Osteocyte (in vitro differentiated cells): ENCODE results near the gene TTBK2. TPM values are rescaled to one million over a fixed set of nuclear protein-coding genes. Genes with fewer than 3 reads are reported as not detected.

ENCODE experiments used
- DNase-seq: peaks from one replicate; pipeline ENCODE4 v3.0.0; 2021; ENCODE audit warnings: mixed read lengths; ENCODE audit not compliant: unreplicated experiment; ENCODE audit errors: extremely low spot score
- H3K27ac Mint-ChIP-seq: one replicate; pipeline ENCODE4 v1.8.0; 2021; ENCODE audit warnings: mild to moderate bottlenecking, mixed read lengths; ENCODE audit not compliant: unreplicated experiment
- H3K27me3 Mint-ChIP-seq: one replicate; pipeline ENCODE4 v1.8.0; 2021; ENCODE audit warnings: mixed read lengths; ENCODE audit not compliant: unreplicated experiment
- H3K36me3 Mint-ChIP-seq: one replicate; pipeline ENCODE4 v1.8.0; 2021; ENCODE audit warnings: mixed read lengths; ENCODE audit not compliant: unreplicated experiment
- H3K4me1 Mint-ChIP-seq: one replicate; pipeline ENCODE4 v1.8.0; 2021; ENCODE audit warnings: mixed read lengths; ENCODE audit not compliant: unreplicated experiment
- H3K4me3 Mint-ChIP-seq: one replicate; pipeline ENCODE4 v1.8.0; 2021; ENCODE audit warnings: mild to moderate bottlenecking, moderate library complexity, mixed read lengths; ENCODE audit not compliant: unreplicated experiment
- H3K9me3 Mint-ChIP-seq: one replicate; pipeline ENCODE4 v1.8.0; 2021; ENCODE audit warnings: mixed read lengths; ENCODE audit not compliant: unreplicated experiment
- total RNA-seq: library from RNA; stranded (reverse); gene quantifications from 2 replicates; pipeline ENCODE4 v1.2.1, GENCODE V29; 2021
- TF ChIP-seq, protein P1 (sequence below): fragments of 200-600 bp; sonication (generic); IDR thresholded peaks from 2 replicates; pipeline ENCODE4 v1.5.0; 2021; ENCODE audit warnings: antibody characterized with exemption, mild to moderate bottlenecking, moderate library complexity

TTBK2 gene
- total RNA-seq, 1 donor from 2014 or later, result 23.6 TPM

DNA sequence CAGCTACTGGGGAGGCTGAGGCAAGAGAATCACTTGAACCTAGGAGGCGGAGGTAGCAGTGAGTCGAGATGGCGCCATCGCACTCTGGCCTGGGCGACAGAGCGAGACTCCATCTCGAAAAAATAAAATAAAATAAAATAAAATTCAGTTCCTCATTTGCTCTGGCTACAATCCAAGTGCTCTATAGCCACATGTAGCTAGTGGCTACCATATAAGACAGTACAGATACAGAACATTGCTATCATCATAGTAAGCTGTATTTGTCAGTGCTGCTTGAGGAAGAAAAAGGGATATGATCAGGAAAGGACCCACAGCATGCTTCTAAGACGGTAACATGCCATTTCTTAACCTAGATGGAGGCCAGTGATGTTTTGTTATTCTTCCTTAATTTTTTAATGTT lies 95.0 kb downstream of the TTBK2 start:
- Mint-ChIP-seq H3K36me3 (peaks cover 6% of the 10 kb centered on the region), H3K27me3 (no peaks in the 10 kb centered on the region), H3K9me3 (no peaks in the 10 kb centered on the region), H3K4me1 (peaks cover 9% of the 10 kb centered on the region), H3K27ac (no peak overlapping the region), H3K4me3 (no peak overlapping the region)
- TF ChIP-seq, protein P1, sequence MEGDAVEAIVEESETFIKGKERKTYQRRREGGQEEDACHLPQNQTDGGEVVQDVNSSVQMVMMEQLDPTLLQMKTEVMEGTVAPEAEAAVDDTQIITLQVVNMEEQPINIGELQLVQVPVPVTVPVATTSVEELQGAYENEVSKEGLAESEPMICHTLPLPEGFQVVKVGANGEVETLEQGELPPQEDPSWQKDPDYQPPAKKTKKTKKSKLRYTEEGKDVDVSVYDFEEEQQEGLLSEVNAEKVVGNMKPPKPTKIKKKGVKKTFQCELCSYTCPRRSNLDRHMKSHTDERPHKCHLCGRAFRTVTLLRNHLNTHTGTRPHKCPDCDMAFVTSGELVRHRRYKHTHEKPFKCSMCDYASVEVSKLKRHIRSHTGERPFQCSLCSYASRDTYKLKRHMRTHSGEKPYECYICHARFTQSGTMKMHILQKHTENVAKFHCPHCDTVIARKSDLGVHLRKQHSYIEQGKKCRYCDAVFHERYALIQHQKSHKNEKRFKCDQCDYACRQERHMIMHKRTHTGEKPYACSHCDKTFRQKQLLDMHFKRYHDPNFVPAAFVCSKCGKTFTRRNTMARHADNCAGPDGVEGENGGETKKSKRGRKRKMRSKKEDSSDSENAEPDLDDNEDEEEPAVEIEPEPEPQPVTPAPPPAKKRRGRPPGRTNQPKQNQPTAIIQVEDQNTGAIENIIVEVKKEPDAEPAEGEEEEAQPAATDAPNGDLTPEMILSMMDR, result no peak
- no peak for DNase-seq

DNA sequence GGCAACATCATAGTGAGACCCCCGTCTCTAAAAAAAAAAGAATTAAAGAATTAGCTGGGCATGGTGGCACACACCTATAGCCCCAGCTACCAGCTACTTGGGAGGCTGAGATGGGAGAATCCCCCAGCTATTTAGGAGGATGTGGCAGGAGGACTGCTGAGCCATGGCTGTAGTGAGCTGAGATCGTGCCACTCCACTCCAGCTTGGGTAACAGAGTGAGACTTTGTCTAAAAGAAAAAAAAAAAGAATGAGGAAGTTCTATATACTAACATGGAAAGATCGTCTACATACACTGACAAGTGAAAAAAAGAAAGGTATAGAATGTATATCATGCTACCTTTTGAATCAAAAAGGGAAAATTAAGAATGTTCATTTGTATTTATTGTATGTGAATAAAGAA lies 99.8 kb downstream of the TTBK2 start:
- Mint-ChIP-seq H3K9me3 (no peaks in the 10 kb centered on the region), H3K27me3 (no peaks in the 10 kb centered on the region), H3K36me3 (peaks cover 4% of the 10 kb centered on the region), H3K4me3 (no peak overlapping the region), H3K27ac (no peak overlapping the region), H3K4me1 (peaks cover 13% of the 10 kb centered on the region)
- TF ChIP-seq, protein P1, result no peak
- no peak for DNase-seq

DNA sequence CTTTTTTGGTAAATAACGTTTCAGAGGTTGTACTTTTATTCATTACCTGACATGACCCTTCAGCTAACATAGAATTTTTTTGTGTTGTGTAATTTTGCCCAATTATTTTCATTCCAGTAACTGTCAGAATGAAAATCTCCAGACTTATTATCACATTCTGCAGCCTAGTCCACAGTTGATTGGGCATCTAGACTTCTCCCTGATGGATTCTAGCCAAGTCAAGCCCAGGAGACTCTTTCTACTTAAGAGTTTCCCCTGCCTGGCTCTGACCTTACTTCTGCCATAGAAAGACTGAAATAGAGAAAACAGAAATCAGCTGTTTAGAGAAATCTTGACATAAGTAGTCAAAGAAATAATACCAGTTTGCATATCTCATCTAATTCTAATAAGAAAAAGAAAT lies 100.8 kb downstream of the TTBK2 start:
- Mint-ChIP-seq H3K9me3 (no peaks in the 10 kb centered on the region), H3K4me3 (no peak overlapping the region), H3K4me1 (peaks cover 13% of the 10 kb centered on the region), H3K27me3 (no peaks in the 10 kb centered on the region), H3K27ac (no peak overlapping the region), H3K36me3 (peaks cover 3% of the 10 kb centered on the region)
- TF ChIP-seq, protein P1, result no peak
- DNase-seq, result no peak

GRCh38 chr15:42811433-42811832 lies 109.1 kb downstream of the TTBK2 start:
- TF ChIP-seq, protein P1, result no peak
- H3K27me3 Mint-ChIP-seq, result no peaks in the 10 kb centered on the region

DNA sequence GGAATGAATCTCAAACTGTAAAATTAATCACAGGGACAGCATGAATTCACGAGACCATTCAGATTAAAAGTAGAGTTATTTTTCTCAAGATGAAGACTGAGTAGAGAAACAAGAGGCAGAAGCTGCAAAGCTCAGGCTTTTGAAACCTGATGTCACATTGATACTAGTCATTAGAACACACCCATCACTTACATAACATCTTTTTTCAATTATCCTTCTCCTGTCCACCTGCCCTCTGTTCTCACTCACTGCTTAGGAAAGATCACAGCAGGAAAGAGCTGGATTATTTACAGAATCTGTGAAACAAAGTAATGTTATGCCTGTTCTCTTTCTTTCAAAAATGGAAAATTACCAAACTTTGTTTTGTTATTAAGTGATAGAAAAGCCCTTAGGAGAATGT lies 111.7 kb downstream of the TTBK2 start:
- Mint-ChIP-seq H3K9me3 (no peaks in the 10 kb centered on the region), H3K27me3 (no peaks in the 10 kb centered on the region), H3K4me3 (no peak overlapping the region), H3K4me1 (peaks cover 7% of the 10 kb centered on the region), H3K27ac (no peak overlapping the region), H3K36me3 (peaks cover 17% of the 10 kb centered on the region)
- DNase-seq, result no peak
- TF ChIP-seq, protein P1, result no peak

More at GRCh38 chr15:42811433-42811832, 109.1 kb downstream of the TTBK2 start:
- DNase-seq, result no peak
- Mint-ChIP-seq H3K27ac (peak overlapping the region; percentile 42), H3K4me3 (no peak overlapping the region), H3K9me3 (no peaks in the 10 kb centered on the region), H3K4me1 (peaks cover 7% of the 10 kb centered on the region), H3K36me3 (peaks cover 15% of the 10 kb centered on the region)
